NB4 (cell line): ENCODE measurements around the gene NXT1.
A peak's percentile ranks its signal among the peaks of the same experiment; 100 is the strongest.

Experiments used
- DNase-seq: peaks from one replicate; pipeline ENCODE4 v3.0.0; 2010; ENCODE audit warnings: low read depth
- H3K4me3 ChIP-seq: one replicate; pipeline ENCODE4 v1.5.1; 2011; ENCODE audit warnings: mild to moderate bottlenecking, low read depth, low read length, moderate library complexity
- CTCF ChIP-seq: IDR thresholded peaks from one replicate; pipeline ENCODE4 v1.5.1; 2012; ENCODE audit warnings: low read depth, low read length
- MAX ChIP-seq: IDR thresholded peaks from 2 replicates; pipeline ENCODE4 v1.6.1; 2011; ENCODE audit warnings: low read depth, low read length
- MYC ChIP-seq: IDR thresholded peaks from 2 replicates; pipeline ENCODE4 v1.6.1; 2011; ENCODE audit warnings: low read depth, low read length
- POLR2A ChIP-seq: IDR thresholded peaks from 2 replicates; pipeline ENCODE4 v1.6.1; 2011; ENCODE audit warnings: mild to moderate bottlenecking; ENCODE audit not compliant: insufficient read length; ENCODE audit errors: extremely low read depth

The NXT1 gene

DNA sequence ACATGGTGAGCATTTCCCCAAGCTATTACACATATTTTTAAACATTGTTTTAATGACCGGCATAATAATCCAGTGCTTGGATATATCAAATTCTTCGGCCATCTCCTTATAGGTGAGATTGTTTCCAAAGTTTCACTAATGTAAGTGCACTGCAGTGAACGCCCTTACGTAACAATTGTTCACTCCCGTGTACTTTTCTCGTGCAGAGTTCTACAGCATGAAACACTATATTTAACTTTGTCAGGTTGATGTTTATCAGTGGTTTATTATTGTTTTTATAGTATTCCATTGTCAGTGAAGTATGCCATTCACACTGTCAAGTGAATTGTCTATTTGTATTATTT is 7.9 kb downstream of the NXT1 start:
- H3K4me3 ChIP-seq: peak overlapping the region; percentile 53
- TF ChIP-seq POLR2A: no peak
- no peak for TF ChIP-seq MAX
- no peak for TF ChIP-seq CTCF
- no peak for TF ChIP-seq MYC
- DNase-seq: no peak

DNA sequence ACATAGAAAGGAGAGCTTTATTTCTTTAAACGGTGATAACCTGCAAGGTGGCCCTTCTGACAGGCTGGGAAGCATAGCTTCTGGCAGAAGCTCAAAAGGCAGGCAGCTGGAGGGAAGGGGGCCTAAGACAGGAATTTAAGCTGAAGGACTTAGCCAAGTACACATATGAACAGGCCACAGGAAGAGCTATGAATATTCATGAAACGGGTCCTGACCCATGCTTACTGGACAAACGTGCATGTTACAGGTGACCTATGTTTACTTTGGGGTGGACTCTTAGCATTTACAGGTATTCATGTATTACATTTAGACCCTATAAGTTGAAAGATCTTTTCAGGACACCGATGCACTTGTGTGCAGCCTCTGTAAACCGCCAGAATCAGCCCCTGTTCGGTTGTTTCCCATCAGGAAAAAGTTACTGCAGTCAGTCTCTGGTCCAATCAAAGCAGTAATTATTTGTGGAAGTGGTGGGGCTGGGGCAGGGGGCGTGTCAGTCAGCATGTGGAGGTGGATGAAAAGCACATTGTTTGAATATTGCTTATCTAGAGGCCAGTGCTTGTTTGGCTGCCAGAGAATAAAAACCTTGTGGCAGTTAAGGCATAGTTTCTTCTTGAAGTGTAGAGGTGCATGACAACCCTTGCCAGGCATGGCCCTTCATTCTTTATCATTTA is 8.5 kb downstream of the NXT1 start:
- TF ChIP-seq MAX: no peak
- TF ChIP-seq CTCF: no peak
- TF ChIP-seq POLR2A: no peak
- TF ChIP-seq MYC: no peak
- DNase-seq: no peak
- no peak overlapping the region for H3K4me3 ChIP-seq

GRCh38 chr20:23360531-23360930 is 9.9 kb downstream of the NXT1 start:
- peak overlapping the region; percentile 71 for H3K4me3 ChIP-seq
- no peak for DNase-seq
- TF ChIP-seq MYC (no peak), CTCF (no peak), MAX (no peak), POLR2A (no peak)

- H3K4me3 ChIP-seq: peak overlapping the region; percentile 71
- DNase-seq: no peak
- TF ChIP-seq CTCF (no peak), MYC (no peak)
Measured at GRCh38 chr20:23361119-23361475, 10.5 kb downstream of the NXT1 start.

GRCh38 chr20:23361476-23362391 is 11.1 kb downstream of the NXT1 start, which contains the start of gene GZF1:
TSS of gene GZF1 (plus strand) at chr20:23362182. CDS start at chr20:23364384, 2,202 bp downstream.
- no peak for TF ChIP-seq CTCF
- TF ChIP-seq POLR2A: peak; percentile 87
- peak; percentile 96 for TF ChIP-seq MAX
- TF ChIP-seq MYC: peak; percentile 88
- H3K4me3 ChIP-seq: peak within 1 kb of the TSS; percentile 72
- peak; percentile 99 for DNase-seq
